HG03558 (cell line): Measurements from ENCODE around the gene PNRC2.
"Not testable (repeated sequence)": the region's sequence is repeated elsewhere in the genome, so short reads cannot be mapped to it uniquely, and the experiment has no call there.

Experiments used
- ATAC-seq: cut with Tn5 transposase; IDR thresholded peaks from one replicate; pipeline ENCODE4 v1.9.1; 2021; ENCODE audit warnings: moderate number of reproducible peaks; ENCODE audit not compliant: unreplicated experiment; ENCODE audit errors: extremely low read depth

PNRC2 gene

DNA sequence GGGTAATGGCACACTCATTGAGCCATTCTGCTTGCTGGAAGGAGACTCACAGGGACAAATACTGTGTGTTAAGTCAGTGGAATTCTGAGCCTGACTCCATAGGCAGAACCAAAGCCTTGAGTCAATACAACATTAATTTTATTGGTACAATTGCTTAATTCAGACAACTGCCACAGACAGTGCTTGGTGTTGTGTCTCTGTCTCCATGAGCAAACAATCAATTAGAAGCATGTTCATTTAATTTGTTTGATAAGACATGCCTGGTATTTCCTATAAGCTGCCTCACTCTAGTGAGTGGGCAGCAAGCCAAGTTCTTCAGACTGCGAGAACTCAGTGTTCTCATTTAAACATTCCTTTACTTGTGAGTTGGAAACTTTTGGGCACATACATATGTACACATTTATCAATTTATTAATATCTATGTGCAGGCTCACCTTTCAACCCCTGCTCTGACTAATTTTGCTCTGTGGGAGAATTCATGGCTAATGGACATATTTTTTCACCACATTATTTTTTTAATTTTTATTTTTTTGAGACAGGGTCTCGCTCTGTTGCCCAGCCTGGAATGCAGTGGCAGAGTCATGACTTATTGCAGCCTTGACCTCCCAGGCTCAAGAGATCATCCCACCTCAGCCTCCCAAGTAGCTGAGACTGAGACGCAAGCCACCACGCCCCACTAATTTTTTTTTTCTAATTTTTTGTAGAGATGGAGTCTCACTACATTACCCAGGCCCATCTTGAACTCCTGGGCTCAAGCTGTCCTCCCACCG lies 25.0 kb downstream of the PNRC2 start:
- ATAC-seq, result no peak

DNA sequence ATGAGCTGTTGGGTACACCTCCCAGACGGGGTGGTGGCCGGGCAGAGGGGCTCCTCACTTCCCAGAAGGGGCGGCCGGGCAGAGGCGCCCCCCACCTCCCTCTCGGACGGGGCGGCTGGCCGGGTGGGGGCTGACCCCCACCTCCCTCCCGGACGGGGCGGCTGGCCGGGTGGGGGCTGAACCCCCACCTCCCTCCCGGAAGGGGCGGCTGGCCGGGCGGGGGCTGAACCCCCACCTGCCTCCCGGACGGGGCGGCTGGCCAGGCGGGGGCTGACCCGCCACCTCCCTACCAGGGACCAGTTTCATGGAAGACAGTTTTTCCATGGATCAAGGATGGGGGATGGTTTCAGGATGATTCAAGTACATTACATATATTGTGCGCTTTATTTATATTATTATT lies 27.4 kb downstream of the PNRC2 start:
- ATAC-seq, result not testable (repeated sequence)

DNA sequence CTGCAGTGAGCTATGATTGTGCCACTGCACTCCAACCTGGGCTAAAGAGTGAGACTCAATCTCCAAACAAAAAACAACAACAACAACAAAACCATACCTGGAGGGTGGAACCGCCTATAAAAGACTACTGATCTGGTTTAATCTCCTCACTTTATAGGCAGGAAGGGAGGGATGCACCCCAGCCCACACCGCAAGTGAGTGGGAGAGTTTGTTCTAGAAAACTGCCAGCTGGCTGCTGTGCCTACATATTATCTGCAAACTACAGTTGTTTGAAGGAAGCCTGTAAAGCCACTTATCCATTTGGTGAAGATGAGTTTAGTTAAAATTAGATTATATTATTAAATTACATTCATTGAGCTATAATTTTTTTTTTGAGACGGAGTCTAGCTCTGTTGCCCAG lies 29.6 kb downstream of the PNRC2 start:
- no peak for ATAC-seq

GRCh38 chr1:23992011-23992410 lies 32.4 kb downstream of the PNRC2 start:
- not testable (repeated sequence) for ATAC-seq

DNA sequence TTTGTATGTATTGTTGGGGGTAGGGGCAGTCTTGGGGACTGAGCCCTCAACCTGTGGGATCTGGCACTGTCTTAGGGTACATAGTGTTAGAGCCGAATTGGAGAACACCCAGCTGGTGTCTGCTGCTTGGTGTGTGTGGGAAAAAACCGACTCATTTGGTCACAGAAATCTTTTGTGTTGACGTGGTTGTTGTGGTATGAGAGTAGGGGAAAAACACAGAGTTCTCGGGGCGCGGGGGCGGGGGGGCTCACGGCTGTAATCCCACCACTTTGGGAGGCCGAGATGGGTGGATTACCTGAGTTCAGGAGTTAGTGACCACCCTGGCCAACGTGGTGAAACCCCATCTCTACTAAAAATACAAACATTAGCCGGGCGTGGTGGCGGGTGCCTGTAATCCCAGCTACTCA lies 35.8 kb downstream of the PNRC2 start:
- no peak for ATAC-seq

DNA sequence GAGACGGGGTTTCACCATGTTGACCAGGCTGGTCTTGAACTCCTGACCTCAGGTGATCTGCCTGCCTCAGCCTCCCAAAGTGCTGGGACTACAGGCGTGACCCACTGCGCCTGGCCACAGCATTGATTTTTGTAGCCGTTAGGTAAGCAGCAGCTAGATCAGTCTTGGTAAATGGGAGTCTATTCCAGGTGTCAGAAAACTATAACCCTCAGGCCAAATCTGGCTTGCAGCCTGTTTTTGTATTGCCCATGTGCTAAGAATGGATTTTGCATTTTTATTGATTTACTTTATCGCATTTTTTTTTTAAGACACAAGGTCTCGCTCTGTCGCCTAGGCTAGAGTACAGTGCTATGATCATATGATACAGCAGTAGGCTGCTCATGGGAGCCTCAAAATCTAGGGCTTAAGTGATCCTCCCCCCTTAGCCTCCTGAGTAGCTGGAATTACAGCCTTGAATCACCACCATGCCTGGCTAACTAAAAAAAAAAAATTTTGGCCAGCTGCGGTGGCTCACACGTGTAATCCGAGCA lies 37.1 kb downstream of the PNRC2 start:
- ATAC-seq, result no peak

DNA sequence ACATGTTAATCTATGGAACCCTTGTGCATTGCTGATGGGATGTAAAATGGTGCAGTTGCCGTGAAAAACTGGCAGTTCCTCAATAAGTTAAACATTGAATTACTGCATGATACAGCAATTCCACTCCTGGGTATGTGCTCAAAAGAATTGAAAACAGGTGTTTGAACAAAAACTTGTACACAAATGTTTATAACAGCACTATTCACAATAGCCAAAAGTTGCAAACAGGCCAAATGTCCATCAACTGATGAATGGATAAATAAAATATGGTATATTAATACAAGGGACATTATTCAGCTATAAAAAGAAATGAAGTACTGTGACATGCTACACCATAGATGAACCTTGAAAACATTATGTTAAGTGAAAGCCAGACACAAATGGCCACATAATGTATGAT lies 38.2 kb downstream of the PNRC2 start:
- ATAC-seq, result no peak

DNA sequence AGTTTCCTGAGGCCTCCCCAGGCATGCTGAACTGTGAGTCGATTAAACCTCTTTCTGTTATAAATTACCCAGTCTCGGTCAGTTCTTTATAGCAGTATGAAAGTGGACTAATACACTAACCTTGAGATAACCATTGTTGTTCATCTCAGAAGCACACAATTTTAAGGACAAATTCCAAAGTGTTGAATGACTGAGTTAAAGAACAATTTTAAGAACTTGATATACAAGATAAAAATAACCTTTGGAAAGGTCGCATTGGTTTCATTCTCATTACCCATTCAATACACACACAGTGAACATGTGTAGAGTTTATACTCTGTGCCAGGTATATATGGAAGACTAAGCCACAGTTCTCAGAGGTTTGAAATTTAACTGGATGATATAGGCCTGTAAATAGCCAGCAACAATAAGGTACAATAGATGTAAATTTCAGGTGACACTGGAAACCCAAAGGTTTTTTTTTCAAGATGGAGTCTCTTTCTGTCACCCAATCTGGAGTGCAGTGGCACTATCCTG lies 39.6 kb downstream of the PNRC2 start:
- no peak for ATAC-seq

DNA sequence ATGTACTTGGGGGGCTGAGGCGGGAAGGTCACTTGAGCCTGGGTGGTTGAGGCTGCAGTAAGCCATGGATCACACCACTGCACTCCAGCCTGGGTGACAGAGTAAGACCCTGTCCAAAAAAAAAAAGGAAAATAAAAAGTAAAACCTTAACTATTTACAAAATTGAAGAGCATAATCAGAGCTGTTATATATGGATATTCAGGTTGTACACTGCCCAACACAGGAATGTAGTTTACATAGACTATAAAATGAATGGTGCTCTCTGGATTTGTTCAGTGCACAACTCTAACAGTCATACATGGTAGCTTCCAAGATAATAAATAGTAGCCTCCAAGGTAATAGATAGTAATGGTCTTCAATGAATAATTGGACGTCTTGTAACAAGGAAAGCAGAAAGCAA lies 43.1 kb downstream of the PNRC2 start:
- no peak for ATAC-seq

DNA sequence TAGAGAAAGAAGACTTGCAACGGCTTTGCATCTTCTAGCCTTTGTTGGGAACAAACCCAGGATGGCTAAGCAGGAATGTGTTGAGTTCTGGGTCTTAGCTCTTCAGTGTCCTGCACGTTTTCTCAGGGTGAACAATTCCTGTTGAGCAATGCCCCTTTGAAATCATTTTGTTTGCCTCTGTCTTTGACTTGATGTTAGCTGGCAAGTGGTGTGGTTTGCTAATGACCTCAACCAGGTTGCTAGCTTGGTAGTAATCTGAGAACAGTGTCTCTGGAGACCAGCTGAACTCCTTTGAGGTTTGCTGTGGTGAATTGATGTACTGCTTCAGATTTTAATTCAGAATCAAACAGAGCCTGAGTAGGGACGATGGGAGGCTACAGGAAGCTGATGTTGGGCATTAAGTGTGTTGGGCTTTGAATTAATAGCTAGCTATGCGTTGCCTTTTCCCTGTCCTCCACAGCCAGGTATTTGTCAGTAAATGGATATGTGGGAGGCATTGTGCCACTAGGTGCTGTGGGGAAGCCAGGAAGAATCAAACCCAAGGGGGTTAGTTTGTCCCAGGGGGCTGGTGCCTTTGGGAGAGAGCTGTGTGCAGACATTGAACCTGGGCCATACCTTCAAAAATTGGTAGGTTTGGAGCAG lies 43.8 kb downstream of the PNRC2 start:
- ATAC-seq, result no peak

- ATAC-seq, result no peak
Measured at GRCh38 chr1:24004132-24004531, 44.5 kb downstream of the PNRC2 start.

DNA sequence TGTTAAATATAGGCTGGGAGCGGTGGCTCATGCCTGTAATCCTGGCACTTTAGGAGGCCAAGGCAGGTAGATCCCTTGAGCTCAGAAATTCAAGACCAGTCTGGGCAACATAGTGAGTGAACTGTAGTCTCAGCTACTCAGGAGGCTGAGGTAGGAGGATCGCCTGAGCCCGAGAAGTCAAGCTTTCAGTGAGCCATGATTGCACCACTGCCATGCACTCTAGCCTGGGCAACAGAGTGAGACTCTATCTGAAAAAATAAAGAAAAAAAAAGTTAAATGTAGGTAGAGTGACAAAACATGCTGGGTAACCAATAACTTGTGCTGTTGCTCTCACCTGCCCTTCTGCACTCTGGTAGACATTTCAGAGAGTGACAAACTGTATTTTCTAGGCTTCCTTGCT lies 45.5 kb downstream of the PNRC2 start:
- no peak for ATAC-seq

DNA sequence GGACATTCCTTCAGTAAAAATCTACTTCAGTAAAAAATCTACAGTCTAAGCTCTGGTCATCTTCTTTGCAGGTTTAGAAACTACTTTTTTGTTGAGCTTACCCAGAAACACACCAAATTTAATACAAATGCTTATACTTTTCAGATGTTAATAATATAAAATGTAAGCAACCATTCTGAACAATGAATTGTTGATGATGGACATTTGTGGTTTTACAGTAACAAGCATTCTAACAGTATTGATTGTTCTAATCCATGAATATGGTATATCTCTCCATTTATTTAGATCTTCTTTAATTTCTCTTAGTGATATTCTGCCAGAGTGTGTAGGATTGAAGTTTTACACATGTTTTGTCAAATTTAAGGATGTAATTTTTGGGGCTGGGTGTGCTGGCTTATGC lies 47.5 kb downstream of the PNRC2 start:
- ATAC-seq, result no peak

- ATAC-seq, result not testable (repeated sequence)
Measured at GRCh38 chr1:24008574-24009184, 49.1 kb downstream of the PNRC2 start.

GRCh38 chr1:24009406-24009805 lies 49.8 kb downstream of the PNRC2 start:
- no peak for ATAC-seq

GRCh38 chr1:24010650-24011049 lies 51.0 kb downstream of the PNRC2 start:
- ATAC-seq, result no peak

DNA sequence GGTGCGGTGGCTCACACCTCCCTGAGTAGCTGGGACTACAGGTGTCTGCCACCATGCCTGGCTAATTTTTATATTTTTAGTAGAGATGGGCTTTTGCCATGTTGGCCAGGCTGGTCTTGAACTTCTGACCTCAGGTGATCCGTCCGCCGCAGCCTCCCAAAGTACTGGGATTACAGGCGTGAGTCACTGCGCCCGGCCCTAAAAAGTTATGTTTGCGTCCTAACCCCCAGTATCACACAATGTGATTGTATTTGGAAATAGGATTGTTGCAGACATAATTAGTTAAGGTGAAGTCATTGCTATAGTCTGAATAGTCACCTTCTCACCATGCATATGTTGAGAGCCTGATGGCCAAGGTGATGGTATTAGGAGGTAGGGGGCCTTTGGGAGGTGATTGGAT lies 53.2 kb downstream of the PNRC2 start:
- ATAC-seq, result not testable (repeated sequence)
